K562 (cell line): ENCODE data around the gene ZPLD1. TPM values are rescaled to one million over a fixed set of nuclear protein-coding genes. Genes with fewer than 3 reads are reported as not detected.

Experiments used
- TEAD4 ChIP-seq, 2 experiments: sonication (generic) in 1 of 2; formaldehyde crosslinking in 1 of 2; IDR thresholded peaks; 2 replicates each; pipeline versions ENCODE4 v1.6.1 to v1.8.0; 2012 to 2022; ENCODE audit warnings: borderline replicate concordance in 1 of 2, inconsistent platforms in 1 of 2, low read length in 1 of 2, mild to moderate bottlenecking in 1 of 2, missing genetic modification reagents in 1 of 2
- ZNF696 ChIP-seq: fragments of 250-450 bp; sonication (Bioruptor Pico); conservative IDR thresholded peaks from 2 replicates; pipeline ENCODE4 v1.4.0; 2020; ENCODE audit warnings: mild to moderate bottlenecking, moderate library complexity
- polyA plus RNA-seq, 8 experiments: library from polyadenylated mRNA; depleted of rRNA in 4 of 8; stranded (reverse) in 5 of 8; unstranded in 3 of 8; fragments of >200 nt; fragmentation: Nextera tagmentation in 2 of 8; fragmentation: Illumina TruSeq in 1 of 8; extraction: Ambion mirVana in 2 of 8; extraction: Trizol in 1 of 8; gene quantifications; 2 replicates each; pipeline versions ENCODE4 v1.2.1 to v1.2.3, GENCODE V29; 2011 to 2014; ENCODE audit warnings: inconsistent platforms in 1 of 8, missing spikeins in 1 of 8
- total RNA-seq, 7 experiments: library from RNA; depleted of rRNA in 6 of 7; stranded (reverse); fragments of >200 nt in 6 of 7; fragmentation: Illumina TruSeq in 2 of 7; extraction: Trizol in 2 of 7; gene quantifications; 2 replicates each; pipeline versions ENCODE4 v1.2.1 to v1.2.3, GENCODE V29; 2011 to 2021; ENCODE audit warnings: low replicate concordance in 1 of 7
- TF ChIP-seq, protein P1 (sequence below): fragments of 200-600 bp; sonication (generic); IDR thresholded peaks from one replicate; pipeline ENCODE4 v1.6.1; 2012; ENCODE audit warnings: mild to moderate bottlenecking, low read depth, low read length, inconsistent platforms
- TF ChIP-seq, protein P2 (sequence below): fragments of 450-650 bp; IDR thresholded peaks from 2 replicates; pipeline ENCODE4 v1.6.1; 2017; ENCODE audit warnings: antibody characterized with exemption, mild to moderate bottlenecking

Gene ZPLD1
- total and polyA plus RNA-seq, 9 of the 15 experiments (the other 6 are each of a cell fraction or from before 2014, with no cell fraction given) = 0.03 to 0.10 (median 0.04) TPM; not detected in 6

DNA sequence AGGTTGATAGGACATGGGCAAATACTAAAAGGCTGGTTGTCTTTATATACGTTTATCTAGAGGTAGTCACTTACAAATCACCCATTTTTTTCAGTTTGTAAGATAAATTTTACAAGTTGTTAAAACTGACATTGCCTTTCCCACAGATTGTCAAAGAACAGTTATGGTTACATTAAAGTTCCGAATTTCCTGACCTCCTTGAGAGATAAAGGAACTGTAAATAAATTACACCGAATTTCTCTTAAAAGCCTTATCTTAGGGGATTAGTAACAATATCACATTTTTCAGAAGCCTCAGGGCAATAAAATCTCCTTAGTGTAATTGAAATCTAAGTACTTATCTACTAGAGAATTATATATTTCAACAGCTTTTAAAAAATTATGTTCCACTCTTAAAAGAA, 49.5 kb downstream of the ZPLD1 start (continued):
- TF ChIP-seq, protein P1, sequence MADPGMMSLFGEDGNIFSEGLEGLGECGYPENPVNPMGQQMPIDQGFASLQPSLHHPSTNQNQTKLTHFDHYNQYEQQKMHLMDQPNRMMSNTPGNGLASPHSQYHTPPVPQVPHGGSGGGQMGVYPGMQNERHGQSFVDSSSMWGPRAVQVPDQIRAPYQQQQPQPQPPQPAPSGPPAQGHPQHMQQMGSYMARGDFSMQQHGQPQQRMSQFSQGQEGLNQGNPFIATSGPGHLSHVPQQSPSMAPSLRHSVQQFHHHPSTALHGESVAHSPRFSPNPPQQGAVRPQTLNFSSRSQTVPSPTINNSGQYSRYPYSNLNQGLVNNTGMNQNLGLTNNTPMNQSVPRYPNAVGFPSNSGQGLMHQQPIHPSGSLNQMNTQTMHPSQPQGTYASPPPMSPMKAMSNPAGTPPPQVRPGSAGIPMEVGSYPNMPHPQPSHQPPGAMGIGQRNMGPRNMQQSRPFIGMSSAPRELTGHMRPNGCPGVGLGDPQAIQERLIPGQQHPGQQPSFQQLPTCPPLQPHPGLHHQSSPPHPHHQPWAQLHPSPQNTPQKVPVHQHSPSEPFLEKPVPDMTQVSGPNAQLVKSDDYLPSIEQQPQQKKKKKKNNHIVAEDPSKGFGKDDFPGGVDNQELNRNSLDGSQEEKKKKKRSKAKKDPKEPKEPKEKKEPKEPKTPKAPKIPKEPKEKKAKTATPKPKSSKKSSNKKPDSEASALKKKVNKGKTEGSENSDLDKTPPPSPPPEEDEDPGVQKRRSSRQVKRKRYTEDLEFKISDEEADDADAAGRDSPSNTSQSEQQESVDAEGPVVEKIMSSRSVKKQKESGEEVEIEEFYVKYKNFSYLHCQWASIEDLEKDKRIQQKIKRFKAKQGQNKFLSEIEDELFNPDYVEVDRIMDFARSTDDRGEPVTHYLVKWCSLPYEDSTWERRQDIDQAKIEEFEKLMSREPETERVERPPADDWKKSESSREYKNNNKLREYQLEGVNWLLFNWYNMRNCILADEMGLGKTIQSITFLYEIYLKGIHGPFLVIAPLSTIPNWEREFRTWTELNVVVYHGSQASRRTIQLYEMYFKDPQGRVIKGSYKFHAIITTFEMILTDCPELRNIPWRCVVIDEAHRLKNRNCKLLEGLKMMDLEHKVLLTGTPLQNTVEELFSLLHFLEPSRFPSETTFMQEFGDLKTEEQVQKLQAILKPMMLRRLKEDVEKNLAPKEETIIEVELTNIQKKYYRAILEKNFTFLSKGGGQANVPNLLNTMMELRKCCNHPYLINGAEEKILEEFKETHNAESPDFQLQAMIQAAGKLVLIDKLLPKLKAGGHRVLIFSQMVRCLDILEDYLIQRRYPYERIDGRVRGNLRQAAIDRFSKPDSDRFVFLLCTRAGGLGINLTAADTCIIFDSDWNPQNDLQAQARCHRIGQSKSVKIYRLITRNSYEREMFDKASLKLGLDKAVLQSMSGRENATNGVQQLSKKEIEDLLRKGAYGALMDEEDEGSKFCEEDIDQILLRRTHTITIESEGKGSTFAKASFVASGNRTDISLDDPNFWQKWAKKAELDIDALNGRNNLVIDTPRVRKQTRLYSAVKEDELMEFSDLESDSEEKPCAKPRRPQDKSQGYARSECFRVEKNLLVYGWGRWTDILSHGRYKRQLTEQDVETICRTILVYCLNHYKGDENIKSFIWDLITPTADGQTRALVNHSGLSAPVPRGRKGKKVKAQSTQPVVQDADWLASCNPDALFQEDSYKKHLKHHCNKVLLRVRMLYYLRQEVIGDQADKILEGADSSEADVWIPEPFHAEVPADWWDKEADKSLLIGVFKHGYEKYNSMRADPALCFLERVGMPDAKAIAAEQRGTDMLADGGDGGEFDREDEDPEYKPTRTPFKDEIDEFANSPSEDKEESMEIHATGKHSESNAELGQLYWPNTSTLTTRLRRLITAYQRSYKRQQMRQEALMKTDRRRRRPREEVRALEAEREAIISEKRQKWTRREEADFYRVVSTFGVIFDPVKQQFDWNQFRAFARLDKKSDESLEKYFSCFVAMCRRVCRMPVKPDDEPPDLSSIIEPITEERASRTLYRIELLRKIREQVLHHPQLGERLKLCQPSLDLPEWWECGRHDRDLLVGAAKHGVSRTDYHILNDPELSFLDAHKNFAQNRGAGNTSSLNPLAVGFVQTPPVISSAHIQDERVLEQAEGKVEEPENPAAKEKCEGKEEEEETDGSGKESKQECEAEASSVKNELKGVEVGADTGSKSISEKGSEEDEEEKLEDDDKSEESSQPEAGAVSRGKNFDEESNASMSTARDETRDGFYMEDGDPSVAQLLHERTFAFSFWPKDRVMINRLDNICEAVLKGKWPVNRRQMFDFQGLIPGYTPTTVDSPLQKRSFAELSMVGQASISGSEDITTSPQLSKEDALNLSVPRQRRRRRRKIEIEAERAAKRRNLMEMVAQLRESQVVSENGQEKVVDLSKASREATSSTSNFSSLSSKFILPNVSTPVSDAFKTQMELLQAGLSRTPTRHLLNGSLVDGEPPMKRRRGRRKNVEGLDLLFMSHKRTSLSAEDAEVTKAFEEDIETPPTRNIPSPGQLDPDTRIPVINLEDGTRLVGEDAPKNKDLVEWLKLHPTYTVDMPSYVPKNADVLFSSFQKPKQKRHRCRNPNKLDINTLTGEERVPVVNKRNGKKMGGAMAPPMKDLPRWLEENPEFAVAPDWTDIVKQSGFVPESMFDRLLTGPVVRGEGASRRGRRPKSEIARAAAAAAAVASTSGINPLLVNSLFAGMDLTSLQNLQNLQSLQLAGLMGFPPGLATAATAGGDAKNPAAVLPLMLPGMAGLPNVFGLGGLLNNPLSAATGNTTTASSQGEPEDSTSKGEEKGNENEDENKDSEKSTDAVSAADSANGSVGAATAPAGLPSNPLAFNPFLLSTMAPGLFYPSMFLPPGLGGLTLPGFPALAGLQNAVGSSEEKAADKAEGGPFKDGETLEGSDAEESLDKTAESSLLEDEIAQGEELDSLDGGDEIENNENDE = no peak
- TF ChIP-seq TEAD4 (IDR thresholded peaks at IDR 0.05; ENCODE audit: low read length) (no peak), TEAD4 (CRISPR knock-in tag; IDR thresholded peaks at IDR 0.05; ENCODE audit: borderline replicate concordance) (no peak), ZNF696 (CRISPR knock-in tag) (no peak)
- TF ChIP-seq, protein P2, sequence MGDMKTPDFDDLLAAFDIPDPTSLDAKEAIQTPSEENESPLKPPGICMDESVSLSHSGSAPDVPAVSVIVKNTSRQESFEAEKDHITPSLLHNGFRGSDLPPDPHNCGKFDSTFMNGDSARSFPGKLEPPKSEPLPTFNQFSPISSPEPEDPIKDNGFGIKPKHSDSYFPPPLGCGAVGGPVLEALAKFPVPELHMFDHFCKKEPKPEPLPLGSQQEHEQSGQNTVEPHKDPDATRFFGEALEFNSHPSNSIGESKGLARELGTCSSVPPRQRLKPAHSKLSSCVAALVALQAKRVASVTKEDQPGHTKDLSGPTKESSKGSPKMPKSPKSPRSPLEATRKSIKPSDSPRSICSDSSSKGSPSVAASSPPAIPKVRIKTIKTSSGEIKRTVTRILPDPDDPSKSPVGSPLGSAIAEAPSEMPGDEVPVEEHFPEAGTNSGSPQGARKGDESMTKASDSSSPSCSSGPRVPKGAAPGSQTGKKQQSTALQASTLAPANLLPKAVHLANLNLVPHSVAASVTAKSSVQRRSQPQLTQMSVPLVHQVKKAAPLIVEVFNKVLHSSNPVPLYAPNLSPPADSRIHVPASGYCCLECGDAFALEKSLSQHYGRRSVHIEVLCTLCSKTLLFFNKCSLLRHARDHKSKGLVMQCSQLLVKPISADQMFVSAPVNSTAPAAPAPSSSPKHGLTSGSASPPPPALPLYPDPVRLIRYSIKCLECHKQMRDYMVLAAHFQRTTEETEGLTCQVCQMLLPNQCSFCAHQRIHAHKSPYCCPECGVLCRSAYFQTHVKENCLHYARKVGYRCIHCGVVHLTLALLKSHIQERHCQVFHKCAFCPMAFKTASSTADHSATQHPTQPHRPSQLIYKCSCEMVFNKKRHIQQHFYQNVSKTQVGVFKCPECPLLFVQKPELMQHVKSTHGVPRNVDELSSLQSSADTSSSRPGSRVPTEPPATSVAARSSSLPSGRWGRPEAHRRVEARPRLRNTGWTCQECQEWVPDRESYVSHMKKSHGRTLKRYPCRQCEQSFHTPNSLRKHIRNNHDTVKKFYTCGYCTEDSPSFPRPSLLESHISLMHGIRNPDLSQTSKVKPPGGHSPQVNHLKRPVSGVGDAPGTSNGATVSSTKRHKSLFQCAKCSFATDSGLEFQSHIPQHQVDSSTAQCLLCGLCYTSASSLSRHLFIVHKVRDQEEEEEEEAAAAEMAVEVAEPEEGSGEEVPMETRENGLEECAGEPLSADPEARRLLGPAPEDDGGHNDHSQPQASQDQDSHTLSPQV = no peak
